GM12801 (cell line): ENCODE measurements around the gene NECTIN2.

Experiments
- CTCF ChIP-seq: IDR thresholded peaks from one replicate; pipeline ENCODE4 v1.5.1; 2011; ENCODE audit warnings: control low read depth; ENCODE audit not compliant: insufficient read length; ENCODE audit errors: extremely low read depth

The NECTIN2 gene

GRCh38 chr19:44807162-44807561 lies 38.9 kb upstream of the NECTIN2 start:
- no peak for TF ChIP-seq CTCF

GRCh38 chr19:44807652-44808462 lies 38.2 kb upstream of the NECTIN2 start:
- no peak for TF ChIP-seq CTCF

GRCh38 chr19:44808463-44809371 lies 37.4 kb upstream of the NECTIN2 start, which contains the start of gene BCAM:
BCAM (plus strand) TSS chr19:44809103; CDS start chr19:44809125, 22 bp downstream.
- no peak for TF ChIP-seq CTCF

GRCh38 chr19:44809577-44810233 lies 36.4 kb upstream of the NECTIN2 start:
- TF ChIP-seq CTCF, result no peak

- TF ChIP-seq CTCF, result no peak
Measured at GRCh38 chr19:44810234-44811121, 35.6 kb upstream of the NECTIN2 start.

- no peak for TF ChIP-seq CTCF
Measured at GRCh38 chr19:44811122-44811419, 35.0 kb upstream of the NECTIN2 start.
